Left ventricle myocardium inferior (tissue), 1 donor: ENCODE results near the gene DOCK4. TPM values are rescaled to one million over a fixed set of nuclear protein-coding genes. Genes with fewer than 3 reads are reported as not detected.

Experiments
- DNase-seq: peaks from one replicate; pipeline ENCODE4 v3.0.0-alpha.2; 2020
- H3K27ac ChIP-seq: fragments of 200-600 bp; replicated peaks from 2 replicates; pipeline ENCODE4 v1.8.0; 2021
- H3K27me3 ChIP-seq: fragments of 200-600 bp; 2 replicates; pipeline ENCODE4 v1.8.0; 2021; ENCODE audit warnings: low read depth
- H3K36me3 ChIP-seq: fragments of 200-600 bp; 2 replicates; pipeline ENCODE4 v1.8.0; 2021
- H3K4me1 ChIP-seq: fragments of 200-600 bp; 2 replicates; pipeline ENCODE4 v1.8.0; 2021
- H3K4me3 ChIP-seq: fragments of 200-600 bp; 2 replicates; pipeline ENCODE4 v1.8.0; 2021; ENCODE audit warnings: mild to moderate bottlenecking, moderate library complexity
- H3K9me3 ChIP-seq: fragments of 200-600 bp; replicated peaks from 2 replicates; pipeline ENCODE4 v1.8.0; 2021
- CTCF ChIP-seq: fragments of 200-600 bp; IDR thresholded peaks from 2 replicates; pipeline ENCODE4 v1.8.0; 2021; ENCODE audit warnings: antibody characterized with exemption, mild to moderate bottlenecking, borderline replicate concordance
- intact Hi-C: fragments of 100-400 bp; cut with micrococcal nuclease; formaldehyde crosslinking; loops from one replicate; pipeline ENCODE4 v1.11.0; 2022
- total RNA-seq: library from RNA; stranded (reverse); fragmentation: NEBNext Ultra II Directional; extraction: Animal tissue kit (Norgen Biotek cat#: 25700); gene quantifications from one replicate; pipeline ENCODE4 v1.2.1, GENCODE V29; 2021
- donor health status: DM: no; HTN: yes; CAD: no; lungs with severe emphysema.

Gene DOCK4
- total RNA-seq, 1 donor from 2014 or later, result 15.2 TPM

GRCh38 chr7:112104120-112104519, 102.1 kb downstream of the DOCK4 start:
- no peaks in the 10 kb centered on the region for H3K9me3 ChIP-seq

GRCh38 chr7:112103246-112103645, 103.0 kb downstream of the DOCK4 start:
- TF ChIP-seq CTCF, result no peak
- no peak overlapping the region for H3K27ac ChIP-seq
- H3K4me3 ChIP-seq, result no peak overlapping the region
- intact Hi-C loops, result no loop called here
- no peak for DNase-seq
- H3K9me3 ChIP-seq, result no peaks in the 10 kb centered on the region
- peaks cover 39% of the 10 kb centered on the region for H3K4me1 ChIP-seq
- H3K36me3 ChIP-seq, result no peaks in the 10 kb centered on the region
- no peaks in the 10 kb centered on the region for H3K27me3 ChIP-seq

More at GRCh38 chr7:112104120-112104519, 102.1 kb downstream of the DOCK4 start:
- no peak for TF ChIP-seq CTCF
- no peaks in the 10 kb centered on the region for H3K36me3 ChIP-seq
- H3K4me3 ChIP-seq, result no peak overlapping the region
- no peaks in the 10 kb centered on the region for H3K27me3 ChIP-seq
- no peak overlapping the region for H3K27ac ChIP-seq
- intact Hi-C loops, result no loop called here
- DNase-seq, result no peak
- peaks cover 47% of the 10 kb centered on the region for H3K4me1 ChIP-seq

- H3K27me3 ChIP-seq, result no peaks in the 10 kb centered on the region
These were observed 104.9 kb downstream of the DOCK4 start for GRCh38 chr7:112101201-112101846.

GRCh38 chr7:112097524-112097923, 108.7 kb downstream of the DOCK4 start:
- TF ChIP-seq CTCF, result no peak
- Histone ChIP-seq H3K36me3 (no peaks in the 10 kb centered on the region), H3K27ac (no peak overlapping the region), H3K9me3 (no peaks in the 10 kb centered on the region), H3K4me1 (peaks cover 15% of the 10 kb centered on the region), H3K4me3 (no peak overlapping the region), H3K27me3 (no peaks in the 10 kb centered on the region)
- DNase-seq, result no peak
- intact Hi-C loops, result no loop called here

More at GRCh38 chr7:112101201-112101846, 104.9 kb downstream of the DOCK4 start:
- H3K9me3 ChIP-seq, result no peaks in the 10 kb centered on the region
- no peak for TF ChIP-seq CTCF
- DNase-seq, result no peak
- peaks cover 27% of the 10 kb centered on the region for H3K4me1 ChIP-seq
- H3K27ac ChIP-seq, result no peak overlapping the region
- H3K36me3 ChIP-seq, result no peaks in the 10 kb centered on the region
- intact Hi-C loops, result no loop called here
- H3K4me3 ChIP-seq, result no peak overlapping the region

- intact Hi-C loops, result no loop called here
- Histone ChIP-seq H3K27me3 (no peaks in the 10 kb centered on the region), H3K4me3 (no peak overlapping the region), H3K36me3 (no peaks in the 10 kb centered on the region), H3K27ac (no peak overlapping the region), H3K4me1 (peaks cover 17% of the 10 kb centered on the region), H3K9me3 (no peaks in the 10 kb centered on the region)
- TF ChIP-seq CTCF, result no peak
- DNase-seq, result no peak
These were observed 112.8 kb downstream of the DOCK4 start for GRCh38 chr7:112093409-112093808.
